Activated T-cell treated with anti-CD3 and anti-CD28 coated beads, Interleukin-2, amount 50 U/mL, for 24 hours (primary cell): ENCODE data around the gene ZNF467.

Experiments
- DNase-seq: peaks from one replicate; pipeline ENCODE4 v3.0.0-alpha.2; 2020
- H3K27ac Mint-ChIP-seq: 2 replicates; pipeline ENCODE4 v1.8.0; 2020; ENCODE audit warnings: mild to moderate bottlenecking, mixed read lengths
- H3K27me3 Mint-ChIP-seq: 2 replicates; pipeline ENCODE4 v1.8.0; 2020; ENCODE audit warnings: mixed read lengths
- H3K36me3 Mint-ChIP-seq: 2 replicates; pipeline ENCODE4 v1.8.0; 2020; ENCODE audit warnings: low read depth, mixed read lengths
- H3K4me1 Mint-ChIP-seq: 2 replicates; pipeline ENCODE4 v1.8.0; 2020; ENCODE audit warnings: low read depth, mixed read lengths
- H3K4me3 Mint-ChIP-seq: 2 replicates; pipeline ENCODE4 v1.8.0; 2020; ENCODE audit warnings: mild to moderate bottlenecking, moderate library complexity, mixed read lengths
- H3K9me3 Mint-ChIP-seq: 2 replicates; pipeline ENCODE4 v1.8.0; 2020; ENCODE audit warnings: mixed read lengths

Gene ZNF467

DNA sequence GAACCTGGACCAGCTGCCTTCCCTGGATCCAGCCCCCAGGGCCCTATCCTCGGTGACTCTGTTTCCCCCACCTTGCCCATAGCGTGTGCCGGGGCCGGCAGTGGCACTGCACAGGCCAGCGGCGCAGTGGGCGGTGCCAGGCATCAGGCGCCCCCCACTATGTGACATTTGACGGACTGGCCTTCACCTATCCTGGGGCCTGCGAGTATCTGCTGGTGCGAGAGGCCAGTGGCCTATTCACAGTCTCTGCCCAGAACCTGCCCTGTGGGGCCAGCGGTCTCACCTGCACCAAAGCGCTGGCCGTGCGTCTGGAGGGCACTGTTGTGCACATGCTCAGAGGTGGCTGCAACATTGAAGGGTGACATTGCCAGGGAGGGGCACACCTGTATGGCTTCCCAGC, 12.0 kb upstream of the ZNF467 start:
- no peak for DNase-seq
- Mint-ChIP-seq H3K4me1 (peaks cover 8% of the 10 kb centered on the region), H3K9me3 (no peaks in the 10 kb centered on the region), H3K4me3 (no peak overlapping the region), H3K27me3 (peaks cover 20% of the 10 kb centered on the region), H3K27ac (no peak overlapping the region), H3K36me3 (no peaks in the 10 kb centered on the region)

DNA sequence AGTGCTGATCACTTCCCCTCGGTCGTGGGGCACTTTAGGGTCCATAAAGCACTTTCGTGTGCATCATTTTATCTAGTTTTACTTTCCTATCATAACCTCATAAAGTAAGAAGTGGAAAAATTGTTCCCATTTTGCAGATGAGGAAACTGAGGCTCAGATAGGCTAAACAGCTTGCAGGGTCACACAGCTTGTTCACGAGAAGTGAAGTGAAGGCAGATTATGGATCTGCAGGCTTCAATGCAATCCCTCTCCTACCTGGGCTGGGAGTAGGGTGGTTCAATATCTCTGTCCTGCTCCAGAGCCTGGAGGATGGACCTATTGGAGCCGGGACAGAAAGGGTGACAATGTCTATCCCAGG, 10.8 kb upstream of the ZNF467 start:
- Mint-ChIP-seq H3K4me1 (peaks cover 5% of the 10 kb centered on the region), H3K36me3 (no peaks in the 10 kb centered on the region), H3K27ac (no peak overlapping the region), H3K27me3 (peaks cover 11% of the 10 kb centered on the region), H3K9me3 (no peaks in the 10 kb centered on the region), H3K4me3 (no peak overlapping the region)
- DNase-seq = no peak

DNA sequence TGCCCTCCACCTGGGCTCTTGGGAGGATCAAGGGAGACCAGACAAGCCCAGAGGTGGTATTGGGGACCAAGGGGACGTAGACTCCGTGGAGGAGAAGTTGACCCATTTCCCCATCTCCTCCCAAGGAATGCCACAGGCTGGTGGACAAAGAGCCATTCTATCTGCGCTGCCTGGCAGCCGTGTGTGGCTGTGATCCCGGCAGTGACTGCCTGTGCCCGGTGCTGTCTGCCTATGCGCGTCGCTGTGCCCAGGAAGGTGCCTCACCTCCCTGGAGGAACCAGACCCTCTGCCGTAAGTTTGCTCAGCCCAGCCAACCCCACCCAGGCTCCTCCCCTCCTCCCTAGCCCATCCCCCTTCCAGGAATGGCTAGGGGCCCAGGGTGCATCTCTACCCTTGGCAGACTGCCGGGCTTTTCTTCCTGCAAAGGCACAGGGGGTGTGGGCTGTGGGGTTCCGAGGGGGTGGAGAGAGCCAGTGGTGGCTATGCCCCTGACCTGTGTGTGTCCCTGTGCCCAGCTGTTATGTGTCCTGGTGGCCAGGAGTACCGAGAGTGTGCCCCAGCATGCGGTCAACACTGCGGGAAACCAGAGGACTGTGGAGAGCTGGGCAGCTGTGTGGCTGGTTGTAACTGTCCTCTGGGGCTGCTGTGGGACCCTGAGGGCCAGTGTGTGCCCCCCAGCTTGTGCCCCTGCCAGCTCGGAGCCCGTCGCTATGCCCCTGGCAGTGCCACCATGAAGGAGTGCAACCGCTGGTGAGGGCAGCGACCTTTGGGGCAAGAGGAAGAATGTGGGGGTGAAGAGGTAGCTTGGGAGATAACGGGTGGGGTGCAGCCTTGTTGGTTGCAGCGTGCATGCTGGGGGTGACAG, 10.2 kb upstream of the ZNF467 start:
- H3K36me3 Mint-ChIP-seq = no peaks in the 10 kb centered on the region
- peaks cover 4% of the 10 kb centered on the region for H3K4me1 Mint-ChIP-seq
- H3K27ac Mint-ChIP-seq = no peak overlapping the region

DNA sequence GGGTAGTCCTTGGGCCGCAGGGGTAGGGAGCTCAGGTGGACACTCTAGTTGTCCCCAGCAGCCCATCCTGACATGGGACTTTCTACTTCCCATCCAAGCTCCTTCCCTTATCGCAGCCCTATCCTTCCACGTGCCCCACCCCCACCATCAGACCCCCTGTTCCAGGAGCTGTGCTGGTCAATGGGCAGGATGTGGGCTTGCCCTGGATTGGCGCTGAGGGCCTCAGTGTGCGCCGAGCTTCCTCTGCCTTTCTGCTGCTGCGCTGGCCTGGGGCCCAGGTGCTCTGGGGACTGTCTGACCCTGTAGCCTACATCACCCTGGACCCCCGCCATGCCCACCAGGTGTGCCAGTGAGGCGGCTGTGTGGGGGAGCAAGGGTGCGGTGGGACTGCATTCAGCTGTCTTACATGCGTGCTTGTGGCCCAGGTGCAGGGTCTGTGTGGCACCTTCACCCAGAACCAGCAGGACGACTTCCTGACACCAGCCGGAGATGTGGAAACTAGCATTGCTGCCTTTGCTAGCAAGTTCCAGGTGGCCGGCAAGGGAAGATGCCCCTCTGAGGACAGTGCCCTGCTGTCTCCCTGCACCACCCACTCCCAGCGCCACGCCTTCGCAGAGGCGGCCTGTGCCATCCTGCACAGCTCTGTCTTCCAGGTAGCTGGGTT, 9.4 kb upstream of the ZNF467 start:
- Mint-ChIP-seq H3K4me3 (no peak overlapping the region), H3K36me3 (no peaks in the 10 kb centered on the region), H3K9me3 (no peaks in the 10 kb centered on the region), H3K27ac (no peak overlapping the region), H3K4me1 (peaks cover 2% of the 10 kb centered on the region), H3K27me3 (no peaks in the 10 kb centered on the region)
- DNase-seq = no peak

More for the DNA sequence above, 10.2 kb upstream of the ZNF467 start:
- no peaks in the 10 kb centered on the region for H3K9me3 Mint-ChIP-seq
- no peak overlapping the region for H3K4me3 Mint-ChIP-seq
- H3K27me3 Mint-ChIP-seq = peaks cover 5% of the 10 kb centered on the region
- DNase-seq = no peak

DNA sequence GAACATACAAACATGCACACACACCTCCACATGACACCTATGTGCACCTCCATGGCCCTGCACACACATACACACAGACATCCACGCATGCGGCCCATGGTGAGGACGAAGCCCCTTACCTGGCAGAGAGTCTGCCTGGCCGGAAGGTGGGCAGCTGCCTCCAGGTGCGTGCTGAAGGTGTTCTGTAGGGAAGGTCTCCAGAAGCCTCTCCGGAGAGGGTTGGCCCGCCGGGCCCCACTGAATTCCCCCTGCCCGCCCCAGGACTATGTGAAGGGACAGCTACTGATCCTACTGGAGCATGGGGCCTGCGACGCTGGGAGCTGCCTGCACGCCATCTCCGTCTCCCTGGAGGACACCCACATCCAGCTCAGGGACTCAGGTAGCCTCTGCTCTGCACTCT, 8.5 kb upstream of the ZNF467 start:
- H3K36me3 Mint-ChIP-seq = no peaks in the 10 kb centered on the region
- H3K4me3 Mint-ChIP-seq = no peak overlapping the region
- no peaks in the 10 kb centered on the region for H3K9me3 Mint-ChIP-seq
- H3K4me1 Mint-ChIP-seq = no peaks in the 10 kb centered on the region
- H3K27me3 Mint-ChIP-seq = no peaks in the 10 kb centered on the region
- DNase-seq = no peak
- H3K27ac Mint-ChIP-seq = no peak overlapping the region

DNA sequence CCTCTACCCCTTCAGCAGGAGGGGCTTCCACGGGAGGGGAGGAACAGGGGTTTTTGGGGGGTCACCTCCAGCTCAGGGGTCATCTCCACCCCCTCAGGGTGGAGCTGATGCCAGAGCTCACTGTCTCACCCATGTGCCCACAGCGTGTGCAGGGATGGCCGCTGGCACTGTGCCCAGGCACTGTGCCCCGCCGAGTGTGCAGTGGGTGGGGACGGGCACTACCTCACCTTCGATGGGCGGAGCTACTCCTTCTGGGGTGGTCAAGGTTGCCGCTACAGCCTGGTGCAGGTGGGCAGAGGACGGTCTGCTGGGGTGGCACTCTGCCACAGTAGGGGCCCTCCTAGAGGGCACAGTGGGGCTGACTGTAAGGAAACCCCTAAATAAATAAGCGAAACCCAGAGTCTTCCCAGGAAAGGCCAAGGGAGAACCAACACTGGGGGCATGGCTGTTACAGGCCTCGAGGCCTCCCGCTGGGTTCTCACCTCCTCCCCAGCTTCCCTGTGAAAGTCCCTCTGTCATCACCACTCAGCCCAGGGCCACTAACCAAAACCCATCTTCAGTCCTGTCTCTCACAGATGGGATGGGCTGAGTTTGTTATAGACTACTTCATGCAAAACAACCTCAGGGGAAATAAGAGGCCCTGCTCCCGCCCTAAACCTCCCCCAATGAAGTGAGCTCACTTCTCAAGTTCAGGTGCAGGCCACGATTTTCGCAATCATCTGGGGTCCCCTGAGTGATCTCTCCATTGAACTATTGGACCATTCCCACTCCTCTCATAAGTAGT, 7.4 kb upstream of the ZNF467 start:
- H3K27ac Mint-ChIP-seq = no peak overlapping the region
- H3K4me1 Mint-ChIP-seq = no peaks in the 10 kb centered on the region
- H3K9me3 Mint-ChIP-seq = no peaks in the 10 kb centered on the region
- H3K36me3 Mint-ChIP-seq = no peaks in the 10 kb centered on the region
- DNase-seq = no peak
- H3K27me3 Mint-ChIP-seq = no peaks in the 10 kb centered on the region
- H3K4me3 Mint-ChIP-seq = no peak overlapping the region

DNA sequence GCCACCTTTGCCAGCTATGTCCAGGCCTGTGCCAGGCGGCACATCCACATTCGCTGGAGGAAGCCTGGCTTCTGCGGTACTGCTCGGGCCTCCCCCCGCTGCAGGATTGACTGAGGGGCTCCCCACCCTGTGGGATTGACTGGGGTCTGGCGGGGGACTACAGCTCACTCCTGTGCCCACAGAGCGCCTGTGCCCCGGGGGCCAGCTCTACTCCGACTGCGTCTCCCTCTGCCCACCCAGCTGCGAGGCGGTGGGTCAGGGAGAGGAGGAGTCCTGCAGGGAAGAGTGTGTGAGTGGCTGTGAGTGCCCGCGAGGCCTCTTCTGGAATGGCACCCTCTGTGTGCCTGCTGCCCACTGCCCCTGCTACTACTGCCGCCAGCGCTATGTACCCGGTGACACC, 6.7 kb upstream of the ZNF467 start:
- Mint-ChIP-seq H3K27me3 (peaks cover 2% of the 10 kb centered on the region), H3K36me3 (no peaks in the 10 kb centered on the region), H3K4me1 (no peaks in the 10 kb centered on the region), H3K9me3 (no peaks in the 10 kb centered on the region), H3K4me3 (no peak overlapping the region), H3K27ac (no peak overlapping the region)
- DNase-seq = no peak

DNA sequence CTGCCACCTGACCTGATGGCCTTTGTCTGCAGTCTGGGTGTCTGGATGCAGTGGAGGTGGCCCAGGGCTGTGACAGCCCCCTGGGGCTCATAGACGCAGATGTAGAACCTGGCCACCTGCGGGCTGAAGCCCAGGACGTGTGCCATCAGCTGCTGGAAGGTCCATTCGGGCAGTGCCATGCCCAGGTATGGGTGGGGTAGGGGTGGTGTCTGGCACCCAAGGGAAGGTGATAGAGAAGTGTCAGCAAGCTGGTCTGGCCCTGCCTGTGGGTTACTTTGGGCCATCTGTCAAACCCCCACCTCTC, 6.1 kb upstream of the ZNF467 start:
- H3K27me3 Mint-ChIP-seq = peaks cover 7% of the 10 kb centered on the region
- no peak overlapping the region for H3K27ac Mint-ChIP-seq
- H3K4me3 Mint-ChIP-seq = no peak overlapping the region
- no peaks in the 10 kb centered on the region for H3K36me3 Mint-ChIP-seq
- no peaks in the 10 kb centered on the region for H3K4me1 Mint-ChIP-seq
- no peaks in the 10 kb centered on the region for H3K9me3 Mint-ChIP-seq
- DNase-seq = no peak

DNA sequence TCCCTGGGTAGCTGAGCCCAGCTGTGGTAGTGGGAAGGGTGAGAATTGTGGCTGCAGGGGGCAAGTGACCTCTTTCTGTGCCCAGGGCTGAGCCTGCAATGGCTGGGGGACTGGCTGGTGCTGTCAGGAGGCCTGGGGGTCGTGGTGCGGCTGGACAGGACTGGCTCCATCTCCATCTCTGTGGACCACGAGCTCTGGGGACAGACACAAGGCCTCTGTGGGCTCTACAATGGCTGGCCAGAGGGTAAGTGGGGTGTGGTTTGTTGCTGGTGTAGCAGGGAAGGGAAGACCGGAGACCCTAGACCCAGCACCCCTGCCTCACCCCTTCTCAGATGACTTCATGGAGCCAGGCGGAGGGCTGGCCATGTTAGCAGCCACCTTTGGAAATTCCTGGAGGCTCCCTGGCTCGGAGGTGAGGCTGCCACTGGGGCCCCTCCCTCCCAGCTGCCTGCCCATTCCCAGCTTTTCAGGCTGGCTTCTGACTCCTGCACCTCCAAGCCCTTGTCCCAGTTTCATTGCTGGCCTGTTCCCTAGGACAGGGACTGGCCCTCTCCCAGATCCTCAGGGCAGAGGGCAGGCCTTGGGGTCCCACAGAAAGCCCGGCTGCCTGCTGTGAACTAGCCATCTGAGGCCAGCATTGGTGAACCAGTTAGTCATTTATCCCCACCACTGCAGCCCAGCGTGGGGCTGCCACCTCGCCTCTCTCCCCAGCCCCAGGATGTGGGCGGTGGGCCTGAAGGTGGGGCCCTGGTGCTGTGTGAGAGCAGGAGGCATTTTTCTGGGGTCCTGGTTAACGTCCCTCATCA, 5.5 kb upstream of the ZNF467 start:
- DNase-seq = no peak
- peaks cover 11% of the 10 kb centered on the region for H3K27me3 Mint-ChIP-seq
- no peak overlapping the region for H3K4me3 Mint-ChIP-seq
- H3K27ac Mint-ChIP-seq = no peak overlapping the region
- no peaks in the 10 kb centered on the region for H3K4me1 Mint-ChIP-seq
- H3K36me3 Mint-ChIP-seq = no peaks in the 10 kb centered on the region
- H3K9me3 Mint-ChIP-seq = no peaks in the 10 kb centered on the region

DNA sequence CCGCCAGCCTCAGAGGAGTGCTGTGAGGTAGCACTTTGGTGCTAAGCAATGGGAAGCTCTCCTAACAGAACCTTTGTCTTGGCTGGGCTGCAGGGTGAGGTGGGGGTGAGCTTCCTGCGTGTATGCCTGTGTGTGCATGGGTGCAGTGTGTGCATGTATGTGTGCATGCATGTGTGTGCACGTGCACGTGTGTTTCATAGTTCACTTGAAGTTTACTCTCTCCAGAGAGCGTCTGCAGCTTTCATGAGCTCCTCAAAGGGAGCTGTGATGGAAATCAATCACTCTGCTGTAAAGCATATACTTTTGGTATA, 4.9 kb upstream of the ZNF467 start:
- DNase-seq = no peak
- Mint-ChIP-seq H3K36me3 (no peaks in the 10 kb centered on the region), H3K27ac (no peak overlapping the region), H3K9me3 (no peaks in the 10 kb centered on the region), H3K4me1 (no peaks in the 10 kb centered on the region), H3K27me3 (peaks cover 11% of the 10 kb centered on the region), H3K4me3 (no peak overlapping the region)

DNA sequence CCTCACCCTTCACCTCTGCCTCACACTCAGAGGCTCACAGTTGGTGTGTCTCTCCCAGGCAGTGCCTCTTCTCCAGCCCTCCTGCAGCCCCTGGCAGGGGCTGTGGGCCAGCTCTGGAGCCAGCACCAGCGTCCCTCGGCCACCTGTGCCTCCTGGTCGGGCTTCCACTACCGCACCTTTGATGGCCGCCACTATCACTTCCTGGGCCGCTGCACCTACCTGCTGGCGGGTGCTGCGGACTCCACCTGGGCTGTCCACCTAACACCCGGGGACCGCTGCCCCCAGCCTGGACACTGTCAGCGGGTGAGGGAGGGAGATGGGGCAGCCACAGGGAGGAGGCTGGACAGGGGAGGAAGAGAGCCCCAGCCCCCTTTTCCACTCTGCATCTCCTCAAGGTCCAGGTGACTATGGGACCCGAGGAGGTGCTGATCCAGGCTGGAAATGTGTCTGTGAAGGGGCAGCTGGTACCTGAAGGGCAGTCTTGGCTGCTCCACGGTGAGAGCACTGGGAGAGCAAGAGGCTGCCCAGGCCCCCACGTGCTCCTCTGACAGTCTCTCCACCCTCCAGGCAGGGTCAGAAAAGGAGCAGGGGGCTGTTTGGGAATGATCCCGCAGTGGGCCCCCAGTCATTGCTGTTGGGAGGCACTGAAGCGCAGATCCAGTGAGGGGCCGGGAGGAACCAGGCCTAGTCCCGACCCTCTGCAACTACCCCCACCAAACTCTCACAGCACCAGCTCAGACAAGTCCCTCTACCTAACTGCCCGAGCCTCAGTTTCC, 4.4 kb upstream of the ZNF467 start:
- Mint-ChIP-seq H3K9me3 (no peaks in the 10 kb centered on the region), H3K4me1 (no peaks in the 10 kb centered on the region)

DNA sequence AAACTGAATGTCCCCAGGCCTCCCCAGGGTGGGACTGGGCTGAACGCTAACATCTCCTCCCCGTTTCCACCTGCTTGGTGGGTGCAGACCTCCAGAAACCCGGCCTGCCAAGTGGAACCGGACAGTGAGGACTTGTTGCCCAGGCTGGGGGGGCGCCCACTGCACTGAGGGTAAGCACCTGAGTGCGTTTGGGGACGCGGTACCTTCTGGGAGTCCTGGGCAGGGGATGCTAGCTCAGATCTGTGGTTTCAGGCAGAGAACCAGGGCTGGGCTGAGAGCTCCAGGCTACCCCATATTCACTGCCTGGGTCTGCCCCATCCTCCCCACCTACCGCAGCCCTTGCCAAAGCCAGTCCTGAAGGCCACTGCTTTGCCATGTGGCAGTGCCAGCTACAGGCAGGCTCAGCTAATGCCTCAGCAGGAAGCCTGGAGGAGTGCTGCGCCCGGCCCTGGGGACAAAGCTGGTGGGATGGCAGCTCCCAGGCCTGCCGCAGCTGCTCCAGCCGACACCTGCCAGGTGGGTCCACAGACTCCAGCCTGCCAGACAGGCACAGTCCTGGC, 3.5 kb upstream of the ZNF467 start:
- Mint-ChIP-seq H3K4me3 (no peak overlapping the region), H3K36me3 (no peaks in the 10 kb centered on the region), H3K4me1 (no peaks in the 10 kb centered on the region), H3K27me3 (peaks cover 11% of the 10 kb centered on the region), H3K27ac (no peak overlapping the region), H3K9me3 (no peaks in the 10 kb centered on the region)
- no peak for DNase-seq

More for the DNA sequence above, 4.4 kb upstream of the ZNF467 start:
- H3K36me3 Mint-ChIP-seq = no peaks in the 10 kb centered on the region
- peaks cover 11% of the 10 kb centered on the region for H3K27me3 Mint-ChIP-seq
- DNase-seq = no peak
- H3K27ac Mint-ChIP-seq = no peak overlapping the region
- no peak overlapping the region for H3K4me3 Mint-ChIP-seq

DNA sequence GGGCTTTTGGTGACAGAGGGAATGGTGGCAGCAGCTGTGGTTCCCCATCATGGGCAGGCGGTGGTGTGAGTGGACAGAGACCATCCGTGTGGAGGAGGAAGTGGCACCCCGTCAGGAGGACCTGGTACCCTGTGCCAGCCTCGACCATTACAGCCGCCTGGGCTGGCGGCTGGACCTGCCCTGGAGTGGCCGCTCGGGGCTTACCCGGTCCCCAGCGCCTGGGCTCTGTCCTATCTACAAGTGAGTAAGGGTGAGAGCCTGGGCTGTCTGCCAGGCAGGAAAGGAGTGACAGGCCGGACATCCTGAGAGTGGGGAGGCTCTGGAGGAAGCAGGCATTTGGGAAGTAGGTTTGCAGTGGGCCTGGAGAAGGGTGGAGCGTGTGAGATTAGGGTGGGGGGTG, 2.9 kb upstream of the ZNF467 start:
- Mint-ChIP-seq H3K27ac (no peak overlapping the region), H3K4me3 (no peak overlapping the region), H3K27me3 (peaks cover 11% of the 10 kb centered on the region), H3K4me1 (peaks cover 2% of the 10 kb centered on the region), H3K36me3 (no peaks in the 10 kb centered on the region), H3K9me3 (no peaks in the 10 kb centered on the region)
- no peak for DNase-seq

DNA sequence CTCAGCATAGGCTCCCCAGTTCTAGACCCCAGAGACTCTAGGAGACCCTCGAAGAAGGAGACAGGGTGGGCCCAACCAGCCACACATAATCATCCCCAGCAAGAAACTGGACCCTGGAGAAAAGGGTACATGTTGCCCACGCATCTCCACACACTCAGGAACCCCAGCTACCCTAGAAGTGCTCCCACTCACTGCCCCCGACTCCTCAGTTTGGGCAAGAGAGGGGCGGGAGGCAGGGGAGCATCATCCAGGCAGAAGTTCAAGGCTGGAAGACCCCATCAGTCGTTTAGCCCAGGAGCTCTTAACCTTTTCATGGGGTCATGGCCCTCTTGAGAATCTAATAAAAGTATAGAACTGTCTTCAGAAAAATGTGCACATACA, 1.8 kb upstream of the ZNF467 start:
- Mint-ChIP-seq H3K9me3 (no peaks in the 10 kb centered on the region), H3K36me3 (no peaks in the 10 kb centered on the region), H3K27me3 (peaks cover 11% of the 10 kb centered on the region), H3K4me1 (peaks cover 5% of the 10 kb centered on the region), H3K4me3 (no peak overlapping the region), H3K27ac (no peak overlapping the region)
- no peak for DNase-seq
